ENCODE measurements around the gene EPGN. TPM values are rescaled to one million over a fixed set of nuclear protein-coding genes. Genes with fewer than 3 reads are reported as not detected.

EPGN gene
- total RNA-seq, 4 donors from 2014 or later, result 4.0 to 27.9 (median 16.9) TPM

GRCh38 chr4:74267998-74268606, 40.2 kb upstream of the EPGN start:
- DNase-seq (ENCODE audit: low spot score in 2 of 2), result no peak
- H3K4me3 ChIP-seq (ENCODE audit: low read depth, poor library complexity, severe bottlenecking), result no peak overlapping the region
- intact Hi-C loops (cut with DNase I; ENCODE audit: low total_unique reads), result no loop called here
- TF ChIP-seq CTCF (IDR thresholded peaks at IDR 0.05) (no peak), POLR2A (IDR thresholded peaks at IDR 0.05) (no peak)

- WGBS, 2 donors, result 71 to 74% methylated on average over 2 of the region's 2 CpGs
- TF ChIP-seq CTCF (IDR thresholded peaks at IDR 0.05), result no peak
- no peak for TF ChIP-seq POLR2A (IDR thresholded peaks at IDR 0.05)
- no peak overlapping the region for H3K4me3 ChIP-seq (ENCODE audit: low read depth, poor library complexity, severe bottlenecking)
- intact Hi-C loops (cut with DNase I; ENCODE audit: low total_unique reads), result no loop called here
- DNase-seq (ENCODE audit: low spot score in 2 of 2), result no peak
Measured at GRCh38 chr4:74268643-74269042, 39.6 kb upstream of the EPGN start.

GRCh38 chr4:74278490-74278889, 29.8 kb upstream of the EPGN start:
- TF ChIP-seq CTCF (IDR thresholded peaks at IDR 0.05) (no peak), POLR2A (IDR thresholded peaks at IDR 0.05) (no peak)
- intact Hi-C loops (cut with DNase I; ENCODE audit: low total_unique reads), result no loop called here
- WGBS, 2 donors, result 63 to 79% methylated on average over 3 of the region's 3 CpGs
- no peak overlapping the region for H3K4me3 ChIP-seq (ENCODE audit: low read depth, poor library complexity, severe bottlenecking)
- DNase-seq (ENCODE audit: low spot score in 2 of 2), result no peak

- no peak for DNase-seq (ENCODE audit: low spot score in 2 of 2)
- intact Hi-C loops (cut with DNase I; ENCODE audit: low total_unique reads), result no loop called here
- 95 to 100% methylated on average over 3 of the region's 3 CpGs for WGBS, 2 donors
- TF ChIP-seq POLR2A (IDR thresholded peaks at IDR 0.05), result no peak
- TF ChIP-seq CTCF (IDR thresholded peaks at IDR 0.05), result no peak
- no peak overlapping the region for H3K4me3 ChIP-seq (ENCODE audit: low read depth, poor library complexity, severe bottlenecking)
Measured at GRCh38 chr4:74279716-74280115, 28.6 kb upstream of the EPGN start.

- TF ChIP-seq CTCF (IDR thresholded peaks at IDR 0.05) (no peak), POLR2A (IDR thresholded peaks at IDR 0.05) (no peak)
- no peak for DNase-seq (ENCODE audit: low spot score in 2 of 2)
- H3K4me3 ChIP-seq (ENCODE audit: low read depth, poor library complexity, severe bottlenecking), result no peak overlapping the region
- intact Hi-C loops (cut with DNase I; ENCODE audit: low total_unique reads), result no loop called here
Measured at GRCh38 chr4:74282926-74283325, 25.3 kb upstream of the EPGN start.

- WGBS, 2 donors, result 47 to 51% methylated on average over 2 of the region's 2 CpGs
Measured at GRCh38 chr4:74283614-74284013, 24.7 kb upstream of the EPGN start.

More at GRCh38 chr4:74283614-74284013, 24.7 kb upstream of the EPGN start:
- TF ChIP-seq CTCF (IDR thresholded peaks at IDR 0.05) (no peak), POLR2A (IDR thresholded peaks at IDR 0.05) (no peak)
- intact Hi-C loops (cut with DNase I; ENCODE audit: low total_unique reads), result no loop called here
- no peak overlapping the region for H3K4me3 ChIP-seq (ENCODE audit: low read depth, poor library complexity, severe bottlenecking)
- DNase-seq (ENCODE audit: low spot score in 2 of 2), result peak in 1 of 2 donors; percentile 45

Measured in lower leg skin (tissue), 4 donors.